SIG-M5 treated with dmso at 0.1 percent for 504 hours (cell line): ENCODE results near the gene TLDC2.
"Not testable (repeated sequence)": the region's sequence is repeated elsewhere in the genome, so short reads cannot be mapped to it uniquely, and the experiment has no call there.

Source experiments
- DNase-seq: peaks from one replicate; lab custom pipeline; 2025; ENCODE audit not compliant: unreplicated experiment; lab: John Stamatoyannopoulos, UW

Gene TLDC2

DNA sequence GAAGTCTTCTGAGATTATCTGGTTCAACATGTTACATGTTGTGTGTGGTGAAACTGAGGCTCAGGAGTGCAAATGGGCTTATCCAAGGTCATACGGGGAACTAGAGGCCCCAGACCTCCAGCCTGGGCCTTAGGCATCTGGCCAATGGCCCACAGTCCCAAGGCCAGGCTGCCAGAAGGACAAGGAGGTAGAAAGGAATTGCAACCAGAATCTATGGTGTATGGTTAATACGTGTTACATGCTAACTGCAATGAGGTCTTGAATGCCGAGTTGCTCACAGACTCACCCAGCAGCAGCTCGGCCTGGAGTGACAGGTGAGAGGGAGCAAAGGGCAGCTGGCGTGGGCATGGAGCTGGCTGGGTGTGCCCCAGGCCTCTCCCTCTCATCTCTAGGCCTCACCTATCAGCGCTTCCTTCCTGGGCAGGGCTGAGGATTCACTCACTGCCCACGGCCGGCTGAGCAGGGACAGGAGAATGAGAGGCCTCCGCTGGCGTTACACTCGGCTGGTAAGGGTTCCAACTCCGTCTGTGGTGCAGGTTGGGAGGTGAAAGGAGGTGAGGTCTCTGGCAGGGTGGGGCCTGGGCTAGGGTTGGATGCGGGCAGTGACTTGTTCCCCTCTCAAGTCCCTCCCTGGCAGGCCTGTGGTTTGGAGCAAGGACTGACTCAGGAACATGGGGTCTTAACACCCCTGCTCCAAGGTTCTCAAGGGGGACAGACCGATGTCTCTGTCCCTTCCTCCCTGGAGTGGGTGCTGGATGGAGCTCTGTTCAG is at the start of gene TLDC2:
TSS of gene TLDC2 (plus strand) at position 437 of the 771 bp plus-strand sequence. CDS start at position 474, 37 bp downstream.
- DNase-seq, result no peak

DNA sequence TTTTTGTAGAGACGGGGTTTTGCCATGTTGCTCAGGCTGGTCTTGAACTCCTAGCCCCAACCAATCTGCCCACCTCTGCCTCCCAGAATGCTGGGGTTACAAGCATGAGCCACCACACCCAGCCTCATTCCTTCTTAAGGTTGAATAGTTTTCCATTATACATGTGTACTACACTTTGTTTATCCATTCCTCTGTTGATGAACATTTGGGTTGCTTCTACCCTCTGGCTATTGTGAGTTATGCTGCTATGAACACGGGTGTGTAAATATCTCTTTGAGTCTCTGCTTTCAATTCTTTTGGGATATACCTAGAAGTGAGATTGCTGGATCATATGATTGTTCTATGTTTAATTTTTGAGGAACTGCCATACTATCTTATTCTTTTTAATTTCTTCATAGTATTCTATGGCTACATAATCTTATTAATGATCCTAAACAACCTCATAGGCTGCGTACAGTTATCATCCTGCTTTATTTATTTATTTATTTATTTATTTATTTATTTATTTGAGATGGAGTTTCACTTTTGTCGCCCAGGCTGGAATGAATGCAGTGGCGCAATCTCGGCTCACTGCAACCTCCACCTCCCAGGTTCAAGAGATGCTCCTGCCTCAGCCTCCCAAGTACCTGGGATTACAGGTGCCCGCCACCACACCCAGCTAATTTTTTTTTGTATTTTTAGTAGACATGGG is 49.2 kb upstream of the TLDC2 start:
- no peak for DNase-seq

DNA sequence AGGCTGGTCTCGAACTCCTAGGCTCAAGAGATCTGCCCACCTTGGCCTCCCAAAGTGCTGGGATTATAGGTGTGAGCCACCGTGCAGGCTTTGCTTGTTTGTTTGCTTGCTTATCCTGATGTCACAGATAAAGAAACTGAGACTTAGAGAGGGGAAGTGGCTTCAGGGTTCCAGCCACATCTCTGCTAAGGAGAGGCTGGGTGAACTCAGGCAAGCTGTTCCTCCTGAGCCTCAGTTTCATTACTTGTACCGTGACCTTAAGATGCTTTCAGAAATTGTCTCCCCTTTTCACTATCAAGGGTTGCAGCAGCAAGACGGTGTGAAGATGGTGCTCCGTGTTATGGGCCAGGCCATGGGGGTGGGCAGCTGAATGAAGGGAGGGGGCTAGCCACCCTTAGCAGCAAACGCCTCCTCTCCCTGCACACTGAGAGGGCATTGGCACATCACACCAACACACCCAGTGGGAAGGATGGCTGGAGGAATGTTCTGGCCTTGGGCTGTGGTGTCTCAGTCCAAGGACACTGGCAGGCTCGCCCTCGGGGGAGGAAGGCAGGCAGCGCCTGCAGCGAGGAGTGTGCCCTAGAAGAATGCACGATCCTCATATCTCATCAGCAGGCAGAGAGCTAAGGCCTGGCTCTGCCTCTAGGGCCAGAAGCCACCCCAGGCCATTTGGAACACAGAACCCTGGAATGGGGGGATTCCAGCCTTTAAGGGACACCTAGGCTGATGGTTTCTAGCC is 48.2 kb upstream of the TLDC2 start:
- DNase-seq, result no peak

DNA sequence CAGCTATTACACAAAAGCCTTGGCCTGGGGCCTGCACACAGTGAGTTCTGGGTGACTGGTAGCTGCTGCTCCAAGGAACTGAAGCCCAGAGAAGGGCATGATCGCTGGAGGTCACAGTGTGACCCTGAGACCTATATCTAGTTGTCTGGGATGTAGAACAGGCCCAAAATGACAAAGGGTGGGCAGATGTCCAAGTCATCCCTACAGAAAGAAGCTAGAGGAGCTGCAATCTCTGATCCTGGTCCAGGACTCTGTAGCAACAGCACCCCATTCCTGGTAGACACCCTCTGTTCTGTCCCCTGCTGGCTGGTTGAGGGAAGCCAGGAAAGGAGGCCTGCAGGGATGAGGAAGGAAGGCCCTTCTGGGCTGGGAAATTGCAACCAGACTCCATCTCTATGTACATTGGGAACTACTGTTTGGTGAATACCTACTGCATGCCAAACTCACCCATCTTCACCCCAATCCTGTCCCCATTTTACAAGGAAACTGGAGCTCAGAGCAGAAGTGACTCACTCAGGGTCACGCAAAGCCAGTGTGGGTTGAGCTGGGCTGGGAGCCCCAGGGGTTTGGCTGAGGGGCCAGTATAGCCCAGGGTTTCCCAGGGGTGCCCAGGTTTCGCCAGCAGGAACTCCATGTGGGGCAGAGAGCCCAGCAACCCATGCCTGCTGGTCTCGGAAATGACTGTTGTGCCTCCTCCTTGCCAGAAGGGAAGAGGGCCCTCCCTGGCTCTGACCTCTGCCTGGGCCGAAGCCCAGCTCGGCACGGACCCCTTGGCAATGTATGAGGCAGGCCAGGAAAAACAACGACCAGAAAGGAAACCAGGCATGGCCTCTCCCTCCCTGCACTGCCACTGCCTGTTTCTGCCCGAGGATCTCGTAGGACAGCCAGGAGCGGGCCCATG is 44.9 kb upstream of the TLDC2 start:
- DNase-seq, result no peak

DNA sequence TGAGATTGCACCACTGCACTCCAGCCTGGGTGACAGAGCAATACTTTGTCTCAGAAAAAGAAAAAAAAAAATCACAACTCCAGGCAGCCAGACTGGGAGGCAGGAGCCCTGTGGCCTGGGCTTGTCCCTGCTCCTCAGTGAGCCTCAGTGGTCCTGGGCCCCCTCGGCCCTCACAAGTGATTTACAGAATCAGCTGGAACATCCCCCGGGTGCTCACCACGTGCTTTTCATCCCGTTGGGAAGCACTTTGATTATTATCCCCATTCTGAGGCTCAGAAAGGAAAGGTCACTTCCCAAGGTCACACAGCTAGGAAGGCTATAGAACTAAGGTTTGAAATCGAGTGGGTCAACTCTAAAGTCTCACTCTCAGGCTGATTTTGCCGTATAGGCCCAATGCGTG is 43.1 kb upstream of the TLDC2 start:
- DNase-seq, result no peak

DNA sequence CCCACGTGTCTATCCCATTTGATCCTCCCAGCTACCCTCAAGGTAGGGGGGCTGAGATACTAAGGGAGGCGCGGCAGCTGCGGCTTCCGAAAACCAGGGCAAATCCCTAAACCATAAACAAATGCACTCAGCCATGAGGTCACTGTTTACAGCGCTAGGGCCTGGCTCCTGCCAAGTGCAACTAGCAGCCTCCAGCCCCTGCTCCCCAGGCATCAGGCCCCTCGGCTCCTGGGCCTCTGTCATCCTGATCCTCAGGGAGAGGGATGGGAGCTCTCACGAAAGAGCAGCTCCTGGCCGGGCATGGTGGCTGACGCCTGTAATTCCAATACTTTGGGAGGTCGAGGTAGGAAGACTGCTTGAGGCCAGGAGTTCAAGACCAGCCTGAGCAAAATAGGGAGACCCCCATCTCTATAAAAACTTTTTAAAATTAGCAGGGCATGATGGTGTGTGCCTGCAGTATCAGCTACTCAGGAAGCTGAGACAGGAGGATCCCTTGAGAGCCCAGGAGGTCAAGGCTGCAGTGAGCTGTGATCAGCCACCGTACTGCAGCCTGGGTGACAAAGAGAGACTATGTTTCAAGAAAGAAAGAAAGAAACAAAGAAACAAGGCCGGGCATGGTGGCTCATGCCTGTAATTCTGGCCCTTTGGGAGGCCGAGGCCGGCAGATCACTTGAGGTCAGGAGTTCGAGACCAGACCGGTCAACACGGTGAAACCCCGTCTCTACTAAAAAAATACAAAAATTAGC is 42.5 kb upstream of the TLDC2 start:
- no peak for DNase-seq

DNA sequence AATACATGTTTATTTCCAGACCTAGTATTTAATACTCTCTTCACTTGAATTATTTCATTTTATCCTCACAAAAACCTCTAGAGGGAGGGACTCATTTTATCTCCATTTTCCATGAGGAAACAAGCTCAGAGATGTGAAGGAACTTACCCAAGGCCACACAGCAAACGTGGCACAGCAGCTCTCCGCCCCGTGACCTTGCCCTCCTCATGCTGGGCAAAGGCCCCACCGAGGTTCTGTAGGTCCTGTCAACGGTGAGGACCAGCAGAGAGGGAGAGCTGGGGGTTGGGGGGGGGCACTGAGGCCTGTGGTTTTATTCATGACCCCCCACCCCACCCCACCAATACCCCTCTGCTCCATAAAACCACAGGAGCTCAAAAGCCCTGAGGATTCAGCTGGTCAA is 40.9 kb upstream of the TLDC2 start:
- DNase-seq, result no peak

DNA sequence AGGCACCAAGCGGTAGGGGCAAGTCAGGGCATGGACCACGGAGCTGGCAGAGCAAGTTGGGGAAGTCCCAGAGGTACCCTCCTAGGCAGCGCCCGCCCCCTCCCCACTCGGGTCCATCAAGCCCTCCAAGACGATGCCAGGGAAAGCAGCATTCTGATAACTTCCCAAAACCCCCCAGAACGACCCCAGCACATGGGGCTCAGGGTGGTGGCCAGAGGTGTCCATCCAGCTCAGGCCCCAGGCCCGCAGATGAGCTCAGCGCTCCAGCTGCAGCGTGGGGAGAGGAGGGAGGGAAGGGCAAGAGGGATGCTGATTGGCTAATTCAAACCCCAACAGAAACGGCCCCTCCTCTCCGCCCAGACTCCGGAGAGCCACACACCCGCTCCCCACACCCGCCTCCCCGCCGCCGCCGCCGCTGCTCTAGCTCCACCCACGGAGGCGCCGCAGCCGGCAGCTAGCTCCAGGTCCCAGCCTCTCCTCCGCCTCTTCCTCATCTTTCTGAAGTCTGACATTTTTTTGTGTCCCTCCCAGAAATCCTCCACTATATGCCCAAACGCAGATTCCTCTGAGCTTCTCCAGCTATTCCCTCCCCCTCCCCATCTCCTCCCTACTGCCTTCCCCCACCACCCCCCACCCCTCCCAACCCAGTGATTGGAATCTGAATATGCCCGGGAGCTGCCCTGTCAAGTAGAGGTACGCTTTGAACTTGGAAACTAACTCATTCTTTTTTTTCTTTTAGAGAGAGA is 40.3 kb upstream of the TLDC2 start:
- DNase-seq, result peak; percentile 95

DNA sequence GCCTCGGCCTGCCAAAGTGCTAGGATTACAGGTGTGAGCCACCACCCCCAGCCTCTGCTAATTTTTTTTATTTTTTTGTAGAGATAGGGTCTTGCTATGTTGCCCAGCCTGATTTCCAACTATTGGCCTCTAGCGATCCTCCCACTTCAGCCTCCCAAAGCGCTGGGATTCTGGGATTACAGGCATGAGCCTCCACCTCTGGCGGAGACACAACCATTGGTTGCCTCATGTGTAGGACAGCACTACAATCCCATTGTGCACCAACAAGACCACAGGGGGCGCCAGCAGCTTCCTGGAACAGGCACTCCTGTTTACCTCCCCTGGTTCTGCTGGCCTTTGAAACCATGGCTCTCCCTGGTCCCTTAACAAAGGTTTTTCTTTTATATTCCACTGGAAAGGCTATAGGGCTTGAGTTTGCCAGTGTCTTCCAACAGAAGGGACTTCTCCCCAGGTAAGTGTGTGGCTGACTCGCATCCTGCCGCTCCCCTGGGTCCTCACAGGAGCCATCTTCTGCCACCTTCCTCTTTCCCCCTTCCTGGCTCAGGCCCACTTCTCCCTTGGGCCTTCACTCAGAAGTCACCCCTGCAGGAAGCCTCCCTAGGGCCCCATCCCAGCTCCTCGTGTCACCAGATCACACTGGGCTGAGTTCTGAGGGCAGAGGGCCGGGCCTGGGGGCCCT is 39.2 kb upstream of the TLDC2 start:
- DNase-seq, result peak; percentile 80

DNA sequence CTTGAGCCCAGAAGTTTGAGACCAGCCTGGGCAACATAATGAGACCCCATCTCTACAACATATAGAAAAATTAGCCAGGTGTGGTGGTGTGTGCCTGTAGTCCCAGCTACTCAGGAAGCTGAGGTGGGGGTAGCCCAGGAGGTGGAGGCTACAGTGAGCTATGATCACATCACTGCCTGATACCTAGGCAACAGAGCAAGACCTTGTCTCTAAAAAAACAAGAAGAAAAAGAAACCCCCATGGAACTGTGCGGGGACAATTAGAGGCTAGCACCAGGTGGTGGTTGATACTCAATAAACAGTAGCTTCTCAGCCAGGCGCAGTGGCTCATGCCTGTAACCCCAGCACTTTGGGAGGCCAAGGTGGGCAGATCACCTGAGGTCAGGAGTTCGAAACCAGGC is 37.6 kb upstream of the TLDC2 start:
- not testable (repeated sequence) for DNase-seq

DNA sequence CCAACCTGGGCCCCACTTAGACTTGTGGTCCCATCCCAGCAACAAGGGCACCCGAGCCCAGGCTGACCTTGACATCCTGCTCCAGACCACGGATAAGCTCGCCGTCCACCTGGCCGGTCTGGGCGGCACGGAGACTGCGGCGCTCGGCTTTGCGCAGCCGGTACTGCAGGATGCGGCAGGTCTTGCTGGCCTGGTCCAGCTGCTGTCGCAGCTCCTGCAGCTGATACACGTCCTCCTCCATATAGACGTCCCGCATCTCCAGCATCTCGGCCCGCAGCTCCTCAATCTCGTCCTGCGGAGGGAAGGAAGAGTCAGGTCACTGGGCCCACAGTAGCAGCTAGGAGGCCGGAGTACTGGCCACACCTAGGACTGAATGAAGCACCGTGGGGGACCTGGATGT is 36.8 kb upstream of the TLDC2 start:
- no peak for DNase-seq

DNA sequence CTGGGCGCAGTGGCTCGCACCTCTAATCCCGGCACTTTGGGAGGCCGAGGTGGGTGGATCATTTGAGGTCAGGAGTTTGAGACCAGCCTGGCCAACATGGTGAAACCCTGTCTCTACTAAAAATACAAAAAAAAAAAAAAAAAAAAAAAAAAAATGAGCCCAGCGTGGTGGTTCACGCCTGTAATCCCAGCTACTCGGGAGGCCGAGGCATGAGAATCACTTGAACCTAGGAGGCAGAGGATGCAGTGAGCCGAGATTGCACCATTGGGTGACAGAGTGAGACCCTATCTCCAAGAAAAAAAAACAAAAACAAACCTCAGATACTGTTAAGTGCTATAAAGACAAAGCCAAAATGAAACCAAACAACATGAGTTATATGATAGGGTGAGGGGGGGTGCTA is 34.9 kb upstream of the TLDC2 start:
- DNase-seq, result not testable (repeated sequence)

DNA sequence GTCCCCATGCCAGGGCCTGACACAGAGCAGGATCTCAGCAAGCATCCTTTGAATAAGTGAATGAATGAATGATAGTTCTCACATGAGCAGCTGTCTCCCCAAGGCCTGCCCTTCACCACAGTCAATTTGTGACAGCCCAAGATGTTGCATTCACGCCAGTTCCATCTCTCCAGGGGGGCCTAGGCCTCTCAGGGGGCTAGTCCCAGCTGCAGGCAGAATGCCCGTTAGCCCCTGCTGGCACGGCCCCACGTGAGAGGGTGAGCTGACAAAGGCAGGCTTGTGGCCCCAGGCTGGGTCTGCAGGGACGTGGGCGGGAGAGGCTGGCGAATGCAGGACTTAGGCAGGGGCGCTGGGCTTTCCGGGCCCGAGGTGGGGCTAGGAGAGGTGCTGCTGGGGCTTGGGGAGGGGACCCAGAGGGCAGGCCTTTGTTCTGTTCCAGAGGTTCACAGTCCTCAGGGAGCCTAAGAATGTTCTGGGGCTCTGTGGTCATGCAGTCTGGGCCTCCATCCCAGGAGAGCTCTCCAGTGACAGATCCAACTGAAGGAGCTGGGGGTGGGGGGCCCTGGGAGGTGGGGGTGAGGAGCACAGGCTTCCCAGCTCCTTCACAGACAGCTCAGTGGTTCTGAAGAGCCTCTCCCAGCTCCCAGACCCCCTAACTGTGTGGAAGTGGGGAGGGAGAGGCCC is 30.5 kb upstream of the TLDC2 start:
- no peak for DNase-seq

DNA sequence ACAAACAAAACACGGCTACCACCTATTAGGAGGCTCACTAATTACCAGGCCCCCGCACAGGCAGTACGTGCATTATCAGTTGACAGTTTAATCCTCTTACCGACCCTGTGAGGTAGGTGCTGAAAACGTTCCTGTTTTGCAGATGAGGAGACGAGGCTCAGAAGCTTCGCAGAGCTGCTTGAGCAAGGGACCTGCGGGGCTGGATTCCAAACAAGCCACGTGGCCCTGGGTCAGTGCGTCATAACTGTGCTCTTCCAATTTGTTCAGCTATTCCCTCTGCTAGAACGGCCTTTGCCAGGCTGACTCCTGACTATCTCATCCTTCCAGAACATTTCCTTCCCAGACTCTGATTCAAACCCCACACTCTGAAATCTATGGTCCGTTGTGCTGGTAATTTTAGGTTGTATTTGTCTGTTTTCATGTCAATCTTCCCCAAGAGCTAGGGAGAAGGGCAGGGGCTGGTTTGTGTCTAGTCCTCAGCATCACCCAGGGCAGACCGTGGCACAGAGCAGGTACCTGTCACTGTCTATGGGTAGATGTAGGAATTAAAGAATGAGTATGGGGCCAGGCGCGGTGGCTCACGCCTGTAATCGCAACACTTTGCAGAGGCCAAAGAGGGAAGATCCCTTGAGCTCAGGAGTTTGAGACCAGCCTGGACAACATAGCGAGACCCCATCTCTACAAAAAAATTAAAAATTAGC is 28.8 kb upstream of the TLDC2 start:
- DNase-seq, result no peak

DNA sequence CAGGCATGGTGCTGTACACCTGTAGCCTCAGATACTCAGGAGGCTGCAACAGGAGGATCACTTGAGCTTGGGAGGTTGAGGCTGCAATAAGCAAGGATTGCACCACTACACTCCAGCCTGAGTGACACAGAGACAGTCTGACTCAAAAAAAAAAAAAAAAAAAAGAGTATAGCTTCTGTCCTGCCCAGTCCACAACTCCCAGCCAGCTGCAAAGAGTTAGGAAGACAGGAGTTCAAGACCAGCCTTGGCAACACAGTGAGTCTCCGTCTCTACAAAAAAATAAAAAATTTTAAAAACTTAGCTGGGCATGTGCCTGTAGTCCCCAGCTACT is 28.3 kb upstream of the TLDC2 start:
- DNase-seq, result no peak

DNA sequence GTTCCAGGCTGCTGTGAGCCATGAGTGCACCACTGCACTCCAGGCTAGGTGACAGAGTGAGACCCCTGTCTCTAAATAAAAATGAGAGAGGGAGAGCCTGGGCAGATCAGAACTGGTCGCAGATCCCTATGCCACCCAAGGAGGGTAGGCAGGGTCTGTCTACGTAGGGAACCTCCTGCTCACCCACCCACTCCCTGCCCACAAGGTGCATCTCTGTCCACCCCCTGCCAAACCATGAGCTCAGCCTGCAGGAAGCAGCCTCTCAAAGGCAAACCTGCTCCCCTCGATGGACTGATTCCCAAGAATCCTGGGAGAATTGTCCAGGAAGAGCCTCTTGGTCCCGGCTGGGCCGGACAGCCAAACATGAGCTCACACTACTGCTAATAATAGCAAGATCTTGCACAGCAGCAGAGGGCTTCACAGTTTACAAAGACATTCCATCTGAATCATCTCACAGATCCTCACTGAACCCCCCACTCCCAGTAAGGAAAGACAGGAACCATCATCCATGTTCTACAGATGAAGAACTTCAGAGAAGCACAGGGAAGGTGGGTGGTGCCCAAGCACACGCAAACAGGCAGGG is 27.8 kb upstream of the TLDC2 start:
- no peak for DNase-seq

DNA sequence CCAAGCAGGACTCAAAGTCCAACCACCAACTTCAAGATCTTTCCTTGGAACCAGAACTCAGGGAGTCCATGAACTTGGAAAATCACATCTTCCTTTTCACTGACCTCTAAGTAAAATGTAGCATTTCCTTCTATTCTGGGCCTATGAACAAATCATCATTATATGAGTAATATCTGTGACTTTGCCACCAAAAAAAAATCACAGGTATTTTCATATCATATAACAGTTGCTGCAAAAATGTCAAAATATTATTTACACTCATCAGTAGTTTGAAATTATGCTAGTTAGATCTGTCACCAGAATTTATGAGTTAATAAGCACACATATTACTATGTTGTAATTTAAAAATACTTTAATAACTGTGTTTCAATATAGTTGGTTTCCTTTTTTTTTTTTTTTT is 27.3 kb upstream of the TLDC2 start:
- no peak for DNase-seq
